Measurements from ENCODE around the gene MEMO1. TPM values are rescaled to one million over a fixed set of nuclear protein-coding genes. Genes with fewer than 3 reads are reported as not detected.
A peak's percentile ranks its signal among the peaks of the same experiment; 100 is the strongest.

MEMO1 gene
- total and polyA plus RNA-seq, 9 of the 15 experiments (the other 6 are each of a cell fraction or from before 2014, with no cell fraction given) = 22.1 to 87.7 (median 61.2) TPM

DNA sequence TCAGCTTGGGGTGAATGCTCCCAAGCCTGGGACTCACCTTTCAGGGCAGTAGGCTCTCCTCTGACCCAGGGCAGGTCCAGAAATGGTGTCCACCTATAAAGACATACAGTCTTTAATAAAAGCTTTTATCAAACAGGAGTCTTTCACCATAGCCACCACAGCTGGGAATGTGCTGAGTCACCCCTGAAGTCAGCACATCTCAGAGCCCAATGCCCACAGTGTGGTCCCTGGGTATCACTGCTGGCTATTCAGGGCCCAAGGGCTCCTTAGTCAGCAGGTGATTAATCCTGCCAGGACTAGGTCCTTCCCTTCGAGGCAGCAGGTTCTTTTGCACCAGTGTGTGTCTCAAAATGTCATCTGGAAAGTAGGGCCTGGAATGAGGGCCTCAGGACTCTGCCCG is 181.9 kb downstream of the MEMO1 start:
- FAIRE-seq (no peak), DNase-seq (ENCODE audit: extremely low read depth in 1 of 4, low spot score in 3 of 4) (no peak), ATAC-seq (no peak)
- in situ Hi-C loops (cut with MboI) (no loop called here), intact Hi-C loops (cut with micrococcal nuclease) (no loop called here)
- Histone ChIP-seq H3K36me3 (ENCODE audit: control insufficient read depth, insufficient read depth, low read length) (no peaks in the 10 kb centered on the region), H3K9ac (ENCODE audit: insufficient read depth in 1 of 2, low read depth in 2 of 2, low read length in 2 of 2) (no peak overlapping the region), H3K79me2 (ENCODE audit: control insufficient read depth, insufficient read depth, low read length) (no peaks in the 10 kb centered on the region), H4K20me1 (replicated peaks; ENCODE audit: control insufficient read depth, insufficient read depth, low read length) (no peaks in the 10 kb centered on the region), H3K9me1 (ENCODE audit: control insufficient read depth, insufficient read depth, low read length) (no peaks in the 10 kb centered on the region), H3K4me1 (replicated peaks in 1 of 2; ENCODE audit: control insufficient read depth in 2 of 2, insufficient read depth in 2 of 2, low read length in 2 of 2) (no peaks in the 10 kb centered on the region), H3K9me3 (replicated peaks; ENCODE audit: control insufficient read depth, insufficient read depth, low read depth, low read length) (no peaks in the 10 kb centered on the region), H3K27ac (ENCODE audit: extremely low read depth, low read depth, low read length) (no peak overlapping the region), H2AFZ (ENCODE audit: low read depth, low read length) (no peak overlapping the region), H3K27me3 (ENCODE audit: control insufficient read depth in 2 of 2, insufficient read depth in 2 of 2, low read length in 2 of 2) (no peaks in the 10 kb centered on the region), H3K4me3 (no peak overlapping the region), H3K4me2 (ENCODE audit: insufficient read depth, low read length) (no peak overlapping the region)
- TF ChIP-seq NFE2L1 (tag; IDR thresholded peaks at IDR 0.05; ENCODE audit: borderline replicate concordance, low read depth) = 0 out of 2 replicates have a peak, but pooled peaks have one; percentile 14
- peak; percentile 50 for TF ChIP-seq NFE2 (IDR thresholded peaks at IDR 0.05; ENCODE audit: low read depth)
- TF ChIP-seq, protein P1, sequence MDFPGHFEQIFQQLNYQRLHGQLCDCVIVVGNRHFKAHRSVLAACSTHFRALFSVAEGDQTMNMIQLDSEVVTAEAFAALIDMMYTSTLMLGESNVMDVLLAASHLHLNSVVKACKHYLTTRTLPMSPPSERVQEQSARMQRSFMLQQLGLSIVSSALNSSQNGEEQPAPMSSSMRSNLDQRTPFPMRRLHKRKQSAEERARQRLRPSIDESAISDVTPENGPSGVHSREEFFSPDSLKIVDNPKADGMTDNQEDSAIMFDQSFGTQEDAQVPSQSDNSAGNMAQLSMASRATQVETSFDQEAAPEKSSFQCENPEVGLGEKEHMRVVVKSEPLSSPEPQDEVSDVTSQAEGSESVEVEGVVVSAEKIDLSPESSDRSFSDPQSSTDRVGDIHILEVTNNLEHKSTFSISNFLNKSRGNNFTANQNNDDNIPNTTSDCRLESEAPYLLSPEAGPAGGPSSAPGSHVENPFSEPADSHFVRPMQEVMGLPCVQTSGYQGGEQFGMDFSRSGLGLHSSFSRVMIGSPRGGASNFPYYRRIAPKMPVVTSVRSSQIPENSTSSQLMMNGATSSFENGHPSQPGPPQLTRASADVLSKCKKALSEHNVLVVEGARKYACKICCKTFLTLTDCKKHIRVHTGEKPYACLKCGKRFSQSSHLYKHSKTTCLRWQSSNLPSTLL (IDR thresholded peaks at IDR 0.05) = no peak
- TF ChIP-seq MAFK (IDR thresholded peaks at IDR 0.05; ENCODE audit: low read length) = peak; percentile 54; the same call in 1 of the 2 replicates
- TF ChIP-seq, protein P2, sequence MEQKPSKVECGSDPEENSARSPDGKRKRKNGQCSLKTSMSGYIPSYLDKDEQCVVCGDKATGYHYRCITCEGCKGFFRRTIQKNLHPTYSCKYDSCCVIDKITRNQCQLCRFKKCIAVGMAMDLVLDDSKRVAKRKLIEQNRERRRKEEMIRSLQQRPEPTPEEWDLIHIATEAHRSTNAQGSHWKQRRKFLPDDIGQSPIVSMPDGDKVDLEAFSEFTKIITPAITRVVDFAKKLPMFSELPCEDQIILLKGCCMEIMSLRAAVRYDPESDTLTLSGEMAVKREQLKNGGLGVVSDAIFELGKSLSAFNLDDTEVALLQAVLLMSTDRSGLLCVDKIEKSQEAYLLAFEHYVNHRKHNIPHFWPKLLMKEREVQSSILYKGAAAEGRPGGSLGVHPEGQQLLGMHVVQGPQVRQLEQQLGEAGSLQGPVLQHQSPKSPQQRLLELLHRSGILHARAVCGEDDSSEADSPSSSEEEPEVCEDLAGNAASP (IDR thresholded peaks at IDR 0.05) = no peak
- peak; percentile 73 for TF ChIP-seq MAFG (tag; conservative IDR thresholded peaks at IDR 0.05)
- TF ChIP-seq MAFF (IDR thresholded peaks at IDR 0.05; ENCODE audit: low read length) = peak; percentile 60; the same call in 1 of the 2 replicates
- peak; percentile 72 for TF ChIP-seq C11orf30 (IDR thresholded peaks at IDR 0.05; ENCODE audit: low read depth)
- peak; percentile 65 for TF ChIP-seq ZNF316 (IDR thresholded peaks at IDR 0.05)
- 12% methylated on average over 2 of the region's 2 CpGs for WGBS (ENCODE audit: insufficient coverage, low coverage, missing lambda C conversion rate)
- POLR2A ChIA-PET = interaction anchor here (0.6 to 0.7 kb wide), 3 partner anchors 64 to 1233 kb away, joined by 3 read pairs; no protein-coding TSS in a partner anchor
- CTCF ChIA-PET (ENCODE audit: low intra/inter-chr PET ratio) = no interaction called here
- no TSS peak for BruUV-seq (replicated peaks)
